Measurements from ENCODE around the gene TRPM5.

The TRPM5 gene

DNA sequence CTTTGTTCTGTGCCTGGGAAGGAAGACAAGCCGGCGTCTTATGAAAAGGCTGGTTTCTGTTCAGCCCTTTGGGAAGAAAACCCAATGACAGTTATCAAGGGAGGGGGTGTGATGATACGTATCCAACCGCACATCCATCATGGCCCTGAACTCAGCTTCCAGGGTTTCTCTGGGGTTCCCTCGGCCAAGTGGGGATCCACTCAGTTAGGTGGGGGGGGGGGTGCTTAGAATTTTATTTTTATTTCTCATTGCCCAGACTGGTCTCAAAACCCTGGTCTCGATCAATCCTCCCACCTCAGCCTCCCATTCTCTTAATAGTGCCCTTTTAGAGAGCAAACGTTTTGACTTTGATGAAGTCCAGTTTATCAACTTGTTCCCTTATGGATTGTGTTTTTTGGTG lies 26.2 kb upstream of the TRPM5 start:
- no peak for DNase-seq

DNA sequence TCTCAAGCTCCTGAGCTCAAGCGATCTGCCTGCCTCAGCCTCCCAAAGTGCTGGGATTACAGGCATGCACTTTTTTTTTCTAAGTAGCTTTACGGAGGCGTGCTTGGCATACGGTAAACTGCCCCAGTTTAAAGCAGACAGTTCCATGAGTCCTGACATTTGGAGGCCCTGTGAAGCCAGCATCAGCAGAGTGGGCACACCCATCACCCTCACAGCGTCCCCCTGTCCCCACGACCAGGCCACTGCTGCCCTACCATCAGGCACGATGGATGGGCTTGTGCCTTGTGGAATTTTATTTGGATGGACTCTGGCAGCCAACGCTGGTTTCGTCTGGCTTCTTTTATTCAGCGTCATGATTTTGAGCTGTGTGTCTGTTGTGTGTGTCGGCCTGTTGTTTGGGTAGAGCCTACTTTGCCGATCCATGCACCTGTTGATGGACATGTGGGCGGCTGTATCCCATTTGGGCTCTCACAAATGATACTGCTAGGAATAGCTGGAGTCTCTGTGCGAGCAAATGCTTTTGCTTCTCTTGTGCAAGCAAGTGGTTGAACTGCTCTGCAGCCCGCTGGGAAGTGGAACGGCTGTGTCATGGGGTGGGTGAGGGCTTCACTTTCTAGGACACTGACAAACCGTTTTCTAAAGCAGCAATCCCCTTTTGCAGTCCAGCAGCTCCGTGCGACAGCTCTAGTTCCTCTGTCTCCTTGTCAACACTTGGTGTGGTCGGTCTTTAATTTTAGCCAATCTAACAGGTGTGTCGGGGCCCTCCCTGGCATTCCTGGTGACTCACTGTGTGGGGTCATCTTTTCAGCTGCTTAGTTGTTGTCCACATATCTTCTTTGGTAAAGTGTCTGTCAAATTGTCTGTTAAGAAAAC lies 24.3 kb upstream of the TRPM5 start:
- DNase-seq = peak; percentile 42

DNA sequence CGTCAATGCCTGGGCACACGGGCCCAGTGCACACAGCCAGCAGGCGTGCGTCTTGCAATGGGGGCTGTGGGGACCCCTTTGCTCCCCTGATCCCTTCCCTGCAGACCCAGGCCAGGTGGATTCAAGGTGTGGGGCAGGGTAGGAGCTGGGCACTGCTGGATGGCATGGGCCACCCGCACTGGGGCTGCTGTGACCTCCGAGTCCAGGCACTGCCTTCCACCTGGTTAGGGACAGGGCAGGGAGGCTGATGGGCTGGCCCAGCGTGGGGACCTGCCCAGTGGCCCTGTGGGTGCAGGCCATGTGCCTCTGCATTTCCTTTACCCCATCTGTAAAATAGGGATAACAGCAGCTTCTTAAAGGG lies 23.4 kb upstream of the TRPM5 start:
- DNase-seq = peak; percentile 48

DNA sequence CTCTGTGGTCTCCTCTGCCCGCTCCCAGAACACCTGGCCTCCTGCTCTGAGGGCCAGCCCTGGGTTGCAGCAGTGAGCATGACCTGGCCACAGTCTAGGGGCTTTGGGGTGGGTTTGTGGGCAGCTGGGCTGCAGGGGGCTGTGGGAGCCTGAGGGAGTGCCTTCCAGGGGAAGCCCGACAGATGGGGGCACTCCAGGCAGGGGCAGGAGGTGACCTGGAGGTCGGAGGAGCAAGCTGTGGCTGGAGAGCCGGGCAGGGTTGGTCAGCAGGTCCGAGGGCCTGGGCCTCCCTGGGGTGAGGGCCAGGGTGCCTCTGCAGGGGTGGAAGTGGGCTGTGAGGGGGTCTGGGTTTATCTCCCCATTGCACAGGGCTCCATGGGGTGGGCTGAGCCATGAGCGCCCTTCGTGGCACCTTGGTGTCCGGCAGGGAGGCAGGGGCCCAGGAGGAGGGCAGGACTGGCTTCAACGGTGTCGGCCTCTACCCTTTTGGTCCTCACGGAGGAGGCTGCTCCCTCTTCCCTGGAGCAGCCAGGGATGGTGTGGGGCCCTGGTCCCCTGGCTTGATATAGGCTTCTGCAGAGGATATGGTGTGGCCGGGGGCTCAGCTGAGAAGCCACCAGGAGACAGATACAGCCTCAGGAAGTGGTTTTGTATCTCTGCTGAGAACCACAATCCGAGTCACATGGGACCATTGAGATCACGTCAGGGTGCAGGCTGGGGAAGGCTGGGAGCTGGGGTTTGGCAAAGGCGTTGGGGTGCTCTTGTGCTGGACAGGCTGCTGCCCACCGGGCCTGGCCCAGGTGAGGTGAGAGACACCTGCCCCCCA lies 22.8 kb upstream of the TRPM5 start:
- peak; percentile 67 for DNase-seq

DNA sequence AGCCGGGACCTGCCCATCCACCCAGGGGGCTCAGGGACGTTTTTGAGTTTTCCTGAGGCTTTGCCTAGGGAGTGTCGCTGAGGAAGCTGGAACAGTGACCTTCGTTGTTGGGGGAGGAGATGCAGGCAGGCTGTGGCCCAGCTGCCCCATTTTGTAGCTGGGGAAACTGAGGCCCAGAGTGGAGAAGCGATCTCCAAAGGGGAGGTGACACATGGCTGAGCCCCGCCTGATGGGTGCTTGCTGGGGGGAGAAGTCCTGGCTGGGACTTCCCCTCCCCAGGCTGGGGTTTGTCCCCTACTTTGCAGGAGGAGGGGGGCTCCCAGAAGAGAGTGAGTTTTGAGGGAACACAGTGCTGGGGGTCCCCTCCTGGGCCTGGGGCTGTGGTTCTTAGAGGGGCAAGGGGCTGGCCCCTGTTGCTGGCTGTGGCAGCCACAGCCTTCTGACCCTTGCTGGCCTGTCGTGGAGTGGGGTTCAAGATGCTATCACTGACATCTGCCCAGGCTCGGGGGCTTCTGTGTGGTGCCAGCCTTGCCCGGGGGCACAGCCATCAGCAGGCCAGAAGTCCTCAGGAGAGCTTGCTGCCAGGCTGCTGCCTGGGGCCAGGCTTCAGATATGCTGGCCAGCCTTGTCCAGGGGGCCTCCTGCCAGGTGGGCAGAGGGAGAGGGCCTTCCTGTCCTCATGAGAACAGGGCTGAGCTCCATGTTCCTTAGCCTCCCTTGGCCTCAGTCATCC lies 21.9 kb upstream of the TRPM5 start:
- peak; percentile 51 for DNase-seq

DNA sequence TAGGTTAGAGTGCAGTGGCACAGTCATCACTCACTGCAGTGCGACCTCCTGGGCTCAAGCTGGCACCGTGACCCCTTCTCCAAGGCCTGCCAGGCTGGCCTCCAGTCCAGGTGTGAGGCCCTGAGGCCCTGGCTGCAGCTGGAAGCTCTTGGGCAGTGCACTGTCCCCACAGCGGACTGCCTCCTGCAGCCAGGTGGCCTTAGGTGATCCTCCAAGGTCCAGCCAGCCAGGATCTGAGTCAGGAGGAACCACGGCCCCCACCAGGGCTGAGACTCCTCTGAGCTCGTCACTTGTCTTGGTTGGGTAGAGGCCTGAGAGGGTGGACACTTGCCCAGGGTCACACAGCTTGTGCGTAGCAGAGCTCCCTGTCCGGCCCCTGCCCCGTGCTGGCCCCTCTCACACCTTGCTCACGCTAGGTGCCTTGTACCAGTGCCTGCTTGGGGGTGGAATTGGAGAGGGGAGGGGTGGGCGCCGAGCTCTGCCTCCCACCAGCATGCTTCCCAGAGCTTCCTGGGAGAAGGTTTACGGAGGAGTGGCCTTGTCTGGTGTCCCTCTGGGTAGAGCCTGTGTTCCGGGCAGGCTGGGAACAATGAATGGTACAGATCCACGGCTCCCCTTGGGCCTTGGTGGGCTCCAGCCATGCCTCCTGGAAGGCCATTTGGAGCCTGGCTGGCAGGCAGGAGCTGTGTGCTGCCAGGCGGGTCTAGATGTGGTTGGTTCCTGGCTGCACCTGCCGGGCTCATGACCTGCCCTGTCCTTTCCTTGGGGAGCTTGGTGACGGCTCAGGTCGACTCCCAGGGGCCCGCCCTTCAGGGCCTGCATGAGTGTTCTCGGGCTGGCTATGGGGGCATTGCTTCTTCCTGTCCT lies 21.1 kb upstream of the TRPM5 start:
- DNase-seq = peak; percentile 46

DNA sequence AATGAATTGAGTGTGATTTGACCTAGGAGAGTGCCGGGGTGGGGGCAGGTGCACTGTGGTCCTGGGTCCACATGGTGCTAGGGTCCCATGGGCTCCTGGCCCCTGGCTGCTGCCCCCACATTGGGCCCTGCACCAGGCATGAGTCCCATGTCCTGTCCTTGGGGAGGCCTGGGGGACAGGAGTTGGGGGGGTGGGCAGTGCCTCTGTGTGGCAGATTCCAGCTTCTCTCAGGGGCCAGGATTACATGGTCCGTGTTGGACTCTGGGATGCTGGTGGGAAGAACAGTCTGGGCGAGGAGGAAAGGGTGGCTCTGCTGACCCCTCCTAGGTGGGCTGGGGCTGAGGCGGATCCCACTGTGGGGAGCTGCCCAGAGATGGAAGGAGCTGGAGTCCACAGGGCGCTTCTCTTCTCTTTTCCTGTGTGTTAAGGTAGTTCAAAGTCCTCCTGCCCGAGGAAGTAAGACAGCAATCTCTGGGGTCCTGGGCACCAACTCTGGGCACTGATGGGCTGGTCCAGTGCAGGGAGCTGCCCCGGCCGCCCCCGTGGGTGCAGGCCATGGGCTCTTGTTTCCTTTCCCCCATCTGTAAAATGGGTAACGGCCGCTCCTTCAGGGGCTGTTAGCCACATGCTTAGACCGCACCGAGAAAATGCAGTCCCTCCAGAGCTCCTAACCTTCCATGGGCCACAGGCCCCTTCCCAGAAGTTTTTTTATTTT lies 20.3 kb upstream of the TRPM5 start:
- peak; percentile 42 for DNase-seq

DNA sequence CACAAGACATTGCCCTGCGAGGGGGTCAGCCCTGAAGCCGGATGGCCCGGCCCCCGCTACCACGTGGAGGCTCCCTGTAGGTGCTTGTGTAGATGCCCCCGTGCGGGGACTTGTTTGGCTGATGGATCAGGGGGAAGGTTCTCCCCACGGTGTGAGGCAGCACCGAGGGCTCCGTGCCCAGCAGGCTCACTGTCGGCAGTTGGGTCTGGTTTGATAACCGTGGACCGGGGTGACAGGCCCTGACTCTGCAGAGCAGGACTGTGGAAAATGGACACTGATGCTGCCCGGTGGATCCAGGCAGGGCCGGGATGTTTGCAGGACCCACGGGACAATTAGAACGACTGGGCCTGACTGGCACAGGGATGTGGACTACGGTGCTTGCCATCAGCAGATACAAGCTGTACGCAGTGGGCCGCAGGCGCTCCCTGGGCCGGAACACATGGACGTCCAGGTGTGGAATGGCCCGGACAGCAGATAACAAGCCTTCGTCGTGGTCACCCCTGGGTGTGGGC lies 19.5 kb upstream of the TRPM5 start:
- DNase-seq = peak; percentile 50

DNA sequence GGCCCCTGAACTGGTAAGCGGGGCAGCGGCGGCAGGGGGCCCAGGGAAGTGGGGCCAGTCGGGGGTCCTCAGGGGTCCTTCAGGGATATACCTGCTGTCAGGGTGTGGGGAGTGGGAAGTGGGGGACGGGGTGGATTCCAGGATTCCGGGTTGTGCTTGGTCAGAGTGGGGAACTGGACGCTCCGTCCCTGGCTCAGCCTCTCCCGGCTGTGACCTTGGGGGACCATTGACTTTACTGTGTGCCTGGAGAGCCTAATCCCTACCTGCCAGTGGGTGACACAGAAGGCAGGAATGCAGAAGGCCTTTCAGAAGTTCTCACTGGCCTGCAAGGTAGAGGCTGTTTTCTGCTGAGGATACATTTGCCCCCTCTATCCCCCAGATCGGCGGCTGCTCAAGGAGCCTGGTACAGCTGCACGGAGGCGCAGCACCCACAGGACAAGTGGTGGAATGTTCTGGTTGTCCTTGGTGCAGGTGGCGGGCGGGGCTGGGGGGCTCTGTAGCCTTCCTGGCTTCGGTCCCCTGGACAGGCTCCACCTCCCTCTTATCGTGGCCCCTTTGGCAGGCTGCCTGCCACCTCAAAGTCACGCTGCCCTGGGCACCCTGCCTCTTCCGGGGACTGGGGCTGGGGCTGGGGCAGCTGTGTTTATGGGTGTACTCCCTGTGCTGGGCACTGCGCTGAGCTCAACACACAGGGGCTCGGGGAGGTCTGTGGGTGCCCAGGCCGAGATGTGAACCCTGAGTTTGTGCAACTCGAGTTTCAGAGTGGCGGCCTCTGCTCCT lies 18.9 kb upstream of the TRPM5 start:
- peak; percentile 54 for DNase-seq

DNA sequence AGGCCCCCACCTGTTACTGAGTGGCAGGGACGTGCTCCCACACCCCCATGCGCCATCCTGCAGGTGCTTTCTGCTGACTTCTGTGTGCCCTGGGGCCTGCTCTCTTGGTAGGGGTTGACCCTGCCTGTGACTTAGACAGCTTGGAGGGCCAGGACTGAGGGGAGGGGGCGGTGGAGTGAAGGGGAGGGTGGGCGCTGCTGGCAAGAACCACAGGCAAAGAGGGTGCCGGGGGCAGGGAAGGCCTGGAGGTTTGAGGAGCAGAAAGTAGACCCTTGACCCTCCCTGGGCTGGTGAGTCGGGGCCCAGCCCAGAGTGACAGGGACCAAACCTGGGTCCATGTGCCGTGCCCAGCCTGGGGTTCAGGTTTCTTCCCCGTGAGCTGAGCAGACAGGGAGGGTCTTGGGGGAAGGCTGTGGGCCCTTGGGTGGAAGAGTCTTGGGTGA lies 18.2 kb upstream of the TRPM5 start:
- no peak for DNase-seq

DNA sequence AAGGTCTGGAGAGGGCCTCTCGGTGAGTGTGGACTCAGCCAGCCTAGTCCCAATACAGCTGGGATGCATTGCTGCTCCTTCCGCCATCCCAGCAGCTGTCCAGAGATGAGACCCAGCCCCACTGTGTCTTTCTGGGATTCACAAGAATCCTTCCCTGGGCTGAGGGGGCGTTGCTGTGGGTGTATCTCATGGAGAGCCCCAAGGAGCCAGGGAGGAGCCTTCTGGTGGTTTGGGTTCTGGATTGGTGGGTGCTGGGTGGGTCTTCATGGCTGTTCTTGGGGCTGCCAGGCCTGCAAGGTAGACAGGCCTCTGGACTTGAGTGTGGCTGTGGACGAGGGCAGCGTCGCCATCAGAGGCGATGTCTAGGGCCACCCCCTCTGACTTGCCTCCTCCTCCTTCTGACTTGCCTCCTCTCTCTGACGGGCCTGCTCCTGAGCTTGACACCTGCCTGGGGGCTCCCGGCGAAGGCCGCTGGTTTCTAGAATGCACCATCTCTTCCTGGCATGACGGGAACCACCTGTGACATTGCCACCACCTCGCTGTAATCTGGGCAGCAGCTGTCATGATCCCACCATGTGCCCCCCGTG lies 17.7 kb upstream of the TRPM5 start:
- peak; percentile 48 for DNase-seq

DNA sequence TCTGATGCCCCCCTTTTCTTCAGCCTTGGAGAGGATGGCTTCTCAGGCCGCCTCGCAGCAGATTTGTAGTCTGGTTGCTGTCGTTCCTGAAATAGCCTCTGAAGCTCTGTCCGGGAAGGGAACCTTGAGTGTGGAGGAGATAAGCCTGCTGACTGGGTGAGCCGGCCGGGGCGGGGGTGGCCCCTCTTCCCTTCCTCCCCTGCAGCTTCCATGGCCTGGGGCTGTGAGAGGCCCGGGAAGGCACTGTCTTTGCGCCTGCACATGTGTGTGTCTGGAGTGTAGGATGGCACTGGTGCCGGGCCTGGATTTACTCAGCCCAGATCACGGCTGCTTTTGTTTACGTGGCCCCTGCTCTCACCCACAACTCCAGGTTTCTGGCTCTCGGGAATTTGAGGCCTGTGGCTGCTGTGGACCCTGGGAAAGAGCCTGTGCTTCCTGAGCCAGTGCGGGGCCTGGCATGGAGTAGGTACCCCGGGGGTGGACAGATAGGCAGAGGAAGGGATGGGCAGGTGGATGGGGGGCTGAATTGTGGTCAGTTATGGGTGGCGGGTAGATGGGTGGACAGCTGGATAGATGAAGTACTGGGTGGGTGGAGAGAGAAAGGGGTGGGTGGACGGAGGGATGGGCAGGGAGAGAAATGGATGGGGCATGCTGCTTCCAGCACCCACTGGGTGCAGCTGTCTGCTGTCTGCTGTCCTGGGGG lies 17.1 kb upstream of the TRPM5 start:
- DNase-seq = no peak

DNA sequence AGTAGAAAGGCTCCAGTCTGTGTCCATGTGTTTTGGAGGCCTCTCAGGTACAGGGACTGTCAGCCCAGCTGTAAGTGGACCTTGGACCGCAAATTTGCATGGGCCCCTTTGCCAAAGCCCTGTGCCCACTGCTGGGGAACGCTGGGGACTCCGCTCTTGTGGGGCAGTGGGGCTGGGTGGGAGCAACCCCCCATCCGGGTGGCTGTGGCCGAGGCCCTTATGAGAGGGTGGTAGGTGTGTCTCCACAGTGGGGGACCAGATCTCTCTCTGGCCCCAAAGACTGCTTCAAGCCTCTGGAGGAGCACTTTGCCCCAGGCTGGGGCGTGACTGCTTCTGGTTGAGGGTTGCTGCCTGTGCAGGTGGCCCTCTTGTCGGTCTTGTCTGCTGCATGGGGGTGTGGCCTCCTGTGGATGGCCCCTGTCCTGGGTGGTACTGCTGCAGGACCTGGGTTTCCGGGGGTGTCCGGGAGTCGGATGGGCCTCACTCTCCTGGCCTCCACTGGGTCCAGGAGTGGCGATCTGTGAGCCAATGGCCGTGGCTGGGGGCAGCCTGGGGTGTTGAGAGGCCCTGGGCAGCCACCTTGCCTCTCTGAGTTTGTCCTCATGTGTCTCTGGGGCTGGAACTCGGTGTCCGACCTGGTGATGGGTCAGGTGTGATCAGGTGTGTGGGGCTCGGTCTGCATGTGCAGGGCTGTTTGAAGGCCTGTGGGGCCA lies 16.4 kb upstream of the TRPM5 start:
- DNase-seq = peak; percentile 46

DNA sequence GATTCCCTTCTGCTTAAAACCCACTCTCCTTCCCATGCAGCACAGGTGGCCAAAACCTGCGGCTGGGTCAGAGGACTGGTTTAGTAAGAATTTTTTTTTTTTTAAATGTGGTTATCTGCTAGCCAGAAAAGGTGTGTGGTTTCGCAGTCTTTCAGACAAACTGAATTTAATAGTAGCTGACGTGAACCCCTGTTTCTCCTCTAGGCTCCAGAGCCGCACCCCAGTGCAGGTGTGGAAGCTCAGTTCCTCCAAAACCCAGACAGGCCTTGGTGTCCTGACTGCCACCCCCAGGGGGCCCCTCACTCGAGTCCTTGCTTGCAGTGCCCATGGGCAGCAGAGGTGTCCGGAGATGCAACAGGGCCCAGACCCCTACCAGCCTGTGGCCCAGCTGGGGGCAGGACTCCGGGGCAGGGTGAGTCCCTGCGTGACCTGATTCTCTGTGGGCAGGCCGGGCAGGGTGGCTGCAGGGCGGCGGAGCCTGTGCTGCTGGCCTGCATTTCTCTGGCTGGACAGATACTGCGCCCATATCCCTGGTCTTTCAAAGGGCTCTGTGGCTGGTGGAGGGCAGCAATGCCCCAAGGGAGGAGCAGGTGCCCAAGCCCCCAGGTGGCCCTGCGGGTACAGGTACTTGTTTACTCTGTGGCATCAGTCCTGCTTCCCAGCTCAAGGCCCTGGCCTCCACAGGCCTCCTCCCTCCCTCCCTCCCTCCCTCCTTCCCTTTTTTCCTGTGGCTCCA lies 15.7 kb upstream of the TRPM5 start:
- peak; percentile 47 for DNase-seq

DNA sequence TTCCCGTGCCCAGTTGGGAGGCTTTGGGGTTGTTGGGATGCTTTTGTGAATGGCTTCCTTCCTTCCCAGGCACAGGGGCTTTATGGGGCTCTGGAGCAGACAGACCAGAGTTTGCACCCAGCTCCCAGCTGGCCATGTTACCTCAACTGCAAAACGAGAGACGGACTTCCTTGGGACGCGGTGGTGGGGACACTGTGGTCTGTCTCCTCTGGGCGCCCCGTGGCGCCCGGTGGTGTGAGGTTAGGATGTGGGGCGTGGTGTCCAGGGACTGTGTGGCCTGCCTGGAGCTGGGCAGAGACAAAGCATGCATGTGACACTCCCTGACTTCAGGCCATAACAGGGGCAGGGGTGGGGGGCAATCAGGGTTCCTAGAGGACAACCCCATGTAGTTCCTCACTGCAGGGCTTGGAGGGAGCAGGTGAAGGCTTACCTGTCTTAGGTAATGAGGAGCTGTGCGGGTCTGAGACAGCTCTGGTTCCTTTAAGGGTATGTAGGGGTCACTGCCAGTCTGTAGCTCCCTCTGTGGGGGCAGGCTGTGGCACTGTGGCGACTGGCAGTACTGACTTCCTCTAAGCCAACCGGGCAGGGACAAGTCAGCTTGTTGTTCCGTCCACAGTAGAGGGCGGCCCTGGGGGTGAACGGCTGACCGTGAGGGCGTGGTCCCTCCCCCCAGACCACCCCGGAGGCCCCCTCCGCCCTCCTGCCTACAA lies 14.9 kb upstream of the TRPM5 start:
- peak; percentile 48 for DNase-seq

DNA sequence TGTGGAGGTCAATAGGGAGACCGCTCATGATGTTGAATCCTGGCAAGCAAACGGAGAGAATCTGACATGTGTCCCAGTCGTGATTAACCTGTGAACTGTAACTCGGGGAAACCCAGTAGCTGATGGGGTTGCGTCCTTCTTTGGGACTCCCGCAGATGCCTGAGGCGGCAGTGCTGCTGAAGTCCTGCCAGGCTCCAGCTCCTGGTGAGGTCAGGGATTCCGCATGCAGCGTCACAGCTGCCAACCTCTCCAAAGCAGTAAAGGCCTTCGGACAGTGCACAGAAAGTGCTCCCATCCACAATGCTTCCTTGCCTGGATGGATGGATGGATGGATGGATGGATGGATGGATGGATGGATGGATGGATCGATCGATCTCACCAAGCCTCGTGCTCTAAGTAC lies 14.0 kb upstream of the TRPM5 start:
- DNase-seq = peak; percentile 36

DNA sequence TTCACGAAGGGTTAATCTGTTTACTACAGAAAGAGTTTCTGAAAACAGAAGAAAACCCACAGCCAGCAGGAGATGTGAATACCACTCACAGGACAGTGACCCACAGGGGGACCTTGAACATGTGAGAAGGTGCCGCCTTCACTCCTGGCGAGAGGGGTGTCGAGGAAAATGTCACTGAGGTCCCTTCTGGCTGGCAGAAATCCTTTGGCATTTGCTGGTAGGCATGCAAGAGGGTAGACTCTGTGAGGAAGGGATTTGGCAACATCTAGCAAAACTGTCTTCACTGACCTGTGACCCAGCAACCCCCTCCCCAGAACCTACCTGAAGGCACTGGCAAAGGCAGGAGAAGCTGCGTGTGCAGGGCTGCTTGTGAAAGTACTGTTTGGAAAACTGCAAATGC lies 9.1 kb upstream of the TRPM5 start:
- no peak for DNase-seq
